GM18505 (cell line): ENCODE measurements around the gene RNASE8.
A peak's percentile ranks its signal among the peaks of the same experiment; 100 is the strongest.

Experiments
- ATAC-seq: cut with Tn5 transposase; IDR thresholded peaks from one replicate; pipeline ENCODE4 v1.9.1; 2021; ENCODE audit not compliant: unreplicated experiment
- POLR2A ChIP-seq: IDR thresholded peaks from 4 replicates; pipeline ENCODE4 v1.6.1; 2011; ENCODE audit warnings: borderline replicate concordance; ENCODE audit not compliant: insufficient read depth, insufficient read length; ENCODE audit errors: extremely low read depth

Gene RNASE8

DNA sequence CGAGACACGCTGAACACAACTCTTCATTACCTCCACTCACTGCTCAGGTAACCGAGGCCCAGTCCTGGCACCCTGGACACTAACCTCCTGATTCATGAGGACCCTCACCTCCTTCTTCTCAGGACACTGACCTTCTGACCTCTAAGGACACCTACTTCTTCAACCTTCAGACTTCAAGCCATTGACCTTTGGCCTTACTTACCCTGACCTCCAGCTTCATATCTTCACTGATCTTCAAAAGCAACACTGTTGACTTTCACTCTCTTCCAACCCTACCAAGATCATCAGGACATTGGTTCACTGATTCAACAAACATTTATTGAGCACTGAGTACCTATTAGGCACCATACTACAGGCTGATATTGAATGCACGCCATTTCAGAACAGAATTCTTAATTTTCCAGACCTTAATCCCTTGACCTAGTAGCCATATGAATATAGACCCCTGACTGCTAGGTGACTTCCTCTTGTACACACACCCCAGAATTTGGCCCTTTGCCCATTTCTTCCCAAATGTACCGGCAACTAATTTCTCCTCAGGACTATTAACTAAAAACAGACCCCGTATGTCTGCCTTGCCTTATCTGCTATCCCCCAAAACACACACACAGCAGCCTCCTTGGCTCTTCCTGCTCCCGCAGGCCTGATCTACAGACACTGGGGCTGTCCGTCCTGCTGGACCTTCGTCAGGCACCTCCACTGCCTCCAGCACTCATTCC lies 18.3 kb downstream of the RNASE8 start:
- no peak for ATAC-seq
- TF ChIP-seq POLR2A = no peak

DNA sequence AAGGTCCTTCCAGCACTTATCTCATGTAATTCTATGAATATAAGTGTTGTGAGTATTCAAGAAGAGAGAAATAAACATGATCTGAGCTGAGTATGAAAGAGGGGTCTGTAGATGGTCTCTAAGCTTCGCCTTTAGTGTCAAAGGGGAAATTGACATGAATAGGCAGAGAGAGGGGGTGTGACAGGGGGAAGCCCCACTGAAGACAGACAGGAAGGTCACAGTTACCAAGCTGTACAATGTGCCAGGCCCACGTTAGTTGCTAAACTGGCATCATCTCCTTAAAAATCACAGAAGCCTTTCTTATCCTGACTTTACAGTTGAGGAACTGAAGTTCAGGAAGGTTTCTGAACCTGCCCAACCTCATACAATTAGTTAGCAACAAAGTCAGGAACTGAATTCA lies 20.1 kb downstream of the RNASE8 start:
- ATAC-seq = no peak

DNA sequence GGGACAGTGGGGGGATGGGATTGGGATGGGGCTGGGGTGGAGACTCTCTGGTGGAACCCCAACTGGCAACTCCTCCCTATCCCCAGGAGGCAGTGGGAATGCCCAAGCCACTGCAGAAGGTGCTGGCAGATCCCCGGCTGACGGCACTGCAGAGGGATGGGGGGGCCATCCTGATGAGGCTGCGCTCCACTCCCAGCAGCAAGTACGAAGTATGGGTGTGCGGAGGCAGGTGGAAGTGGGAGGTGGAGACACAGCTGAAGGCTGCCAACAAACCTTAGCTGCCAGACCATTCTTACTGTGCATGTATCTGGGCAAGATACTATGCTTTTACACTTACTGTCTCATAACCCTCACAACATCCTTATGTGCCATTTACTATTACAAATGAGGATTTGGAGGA lies 20.7 kb downstream of the RNASE8 start:
- no peak for TF ChIP-seq POLR2A
- no peak for ATAC-seq

More for the DNA sequence above, 20.1 kb downstream of the RNASE8 start:
- no peak for TF ChIP-seq POLR2A

DNA sequence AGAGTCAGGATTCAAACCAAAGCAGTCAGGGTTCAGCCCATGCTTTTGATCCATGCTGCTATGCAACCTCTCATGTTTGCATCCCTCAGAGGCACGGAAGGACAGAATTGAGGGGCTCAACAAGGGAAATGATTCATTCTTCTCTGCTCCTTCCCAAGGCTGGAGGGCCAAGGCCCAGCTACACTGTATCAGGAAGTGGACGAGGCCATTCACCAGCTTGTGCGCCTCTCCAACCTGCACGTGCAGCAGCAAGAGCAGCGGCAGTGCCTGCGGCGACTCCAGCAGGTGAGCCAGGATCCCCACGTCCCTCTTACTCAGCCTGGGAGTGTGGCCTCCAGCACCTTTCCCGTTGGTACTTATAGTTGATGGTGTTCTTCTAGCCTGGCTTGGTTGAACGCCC lies 21.1 kb downstream of the RNASE8 start:
- no peak for ATAC-seq
- TF ChIP-seq POLR2A = no peak

DNA sequence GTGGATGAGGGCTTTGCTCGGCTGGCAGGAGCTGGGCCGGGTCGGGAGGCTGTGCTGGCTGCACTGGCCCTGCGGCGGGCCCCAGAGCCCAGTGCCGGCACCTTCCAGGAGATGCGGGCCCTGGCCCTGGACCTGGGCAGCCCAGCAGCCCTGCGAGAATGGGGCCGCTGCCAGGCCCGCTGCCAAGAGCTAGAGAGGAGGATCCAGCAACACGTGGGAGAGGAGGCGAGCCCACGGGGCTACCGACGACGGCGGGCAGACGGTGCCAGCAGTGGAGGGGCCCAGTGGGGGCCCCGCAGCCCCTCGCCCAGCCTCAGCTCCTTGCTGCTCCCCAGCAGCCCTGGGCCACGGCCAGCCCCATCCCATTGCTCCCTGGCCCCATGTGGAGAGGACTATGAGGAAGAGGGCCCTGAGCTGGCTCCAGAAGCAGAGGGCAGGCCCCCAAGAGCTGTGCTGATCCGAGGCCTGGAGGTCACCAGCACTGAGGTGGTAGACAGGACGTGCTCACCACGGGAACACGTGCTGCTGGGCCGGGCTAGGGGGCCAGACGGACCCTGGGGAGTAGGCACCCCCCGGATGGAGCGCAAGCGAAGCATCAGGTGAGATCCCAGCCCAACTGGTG lies 24.0 kb downstream of the RNASE8 start:
- no peak for TF ChIP-seq POLR2A
- ATAC-seq = no peak

DNA sequence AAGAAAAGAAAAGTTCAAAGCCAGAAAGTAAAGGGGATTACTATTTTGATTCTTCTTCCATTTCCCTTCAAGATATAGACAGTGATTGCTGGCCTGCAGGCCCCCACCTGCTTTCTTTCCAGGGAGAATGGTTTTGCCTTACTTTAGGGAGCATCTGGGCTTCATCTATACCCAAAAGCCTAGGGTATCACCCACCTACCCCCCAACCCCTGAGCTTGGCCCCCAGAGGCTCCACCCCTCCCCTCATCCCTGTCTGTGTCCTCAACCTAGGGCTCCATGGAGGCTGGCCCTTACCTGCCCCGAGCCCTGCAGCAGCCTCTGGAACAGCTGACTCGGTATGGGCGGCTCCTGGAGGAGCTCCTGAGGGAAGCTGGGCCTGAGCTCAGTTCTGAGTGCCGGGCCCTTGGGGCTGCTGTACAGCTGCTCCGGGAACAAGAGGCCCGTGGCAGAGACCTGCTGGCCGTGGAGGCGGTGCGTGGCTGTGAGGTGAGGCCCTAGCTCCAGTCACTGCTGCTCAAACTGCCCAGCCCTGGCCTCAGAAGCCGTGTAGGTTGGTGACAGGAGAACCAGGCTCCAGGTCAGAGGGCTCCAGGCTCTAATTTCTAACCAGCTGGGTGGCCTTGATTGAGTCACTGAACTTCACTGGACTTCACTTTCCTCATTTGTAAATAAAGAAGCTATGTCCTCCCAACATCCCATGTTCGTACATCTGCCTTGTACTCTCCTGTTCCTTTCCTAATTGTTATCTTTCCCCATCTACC lies 26.1 kb downstream of the RNASE8 start:
- no peak for TF ChIP-seq POLR2A
- no peak for ATAC-seq

DNA sequence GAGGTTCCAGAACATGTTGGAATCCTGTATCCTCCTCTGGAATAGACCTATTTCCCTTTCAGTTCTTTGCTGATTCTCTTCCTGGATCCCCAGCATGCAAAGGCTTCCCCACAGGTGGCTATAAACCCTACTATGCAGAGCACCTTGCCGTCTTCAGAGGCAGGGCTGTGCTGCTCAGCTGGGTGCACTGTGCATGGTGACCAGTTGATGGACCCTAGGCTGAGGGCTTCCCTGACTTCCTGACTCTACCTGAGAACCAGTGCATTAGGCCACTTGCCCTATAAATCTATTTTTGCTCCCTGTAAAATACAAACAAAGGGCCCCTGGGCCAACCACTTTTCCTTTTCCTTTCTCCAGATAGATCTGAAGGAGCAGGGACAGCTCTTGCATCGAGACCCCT lies 26.8 kb downstream of the RNASE8 start:
- TF ChIP-seq POLR2A = no peak
- no peak for ATAC-seq

DNA sequence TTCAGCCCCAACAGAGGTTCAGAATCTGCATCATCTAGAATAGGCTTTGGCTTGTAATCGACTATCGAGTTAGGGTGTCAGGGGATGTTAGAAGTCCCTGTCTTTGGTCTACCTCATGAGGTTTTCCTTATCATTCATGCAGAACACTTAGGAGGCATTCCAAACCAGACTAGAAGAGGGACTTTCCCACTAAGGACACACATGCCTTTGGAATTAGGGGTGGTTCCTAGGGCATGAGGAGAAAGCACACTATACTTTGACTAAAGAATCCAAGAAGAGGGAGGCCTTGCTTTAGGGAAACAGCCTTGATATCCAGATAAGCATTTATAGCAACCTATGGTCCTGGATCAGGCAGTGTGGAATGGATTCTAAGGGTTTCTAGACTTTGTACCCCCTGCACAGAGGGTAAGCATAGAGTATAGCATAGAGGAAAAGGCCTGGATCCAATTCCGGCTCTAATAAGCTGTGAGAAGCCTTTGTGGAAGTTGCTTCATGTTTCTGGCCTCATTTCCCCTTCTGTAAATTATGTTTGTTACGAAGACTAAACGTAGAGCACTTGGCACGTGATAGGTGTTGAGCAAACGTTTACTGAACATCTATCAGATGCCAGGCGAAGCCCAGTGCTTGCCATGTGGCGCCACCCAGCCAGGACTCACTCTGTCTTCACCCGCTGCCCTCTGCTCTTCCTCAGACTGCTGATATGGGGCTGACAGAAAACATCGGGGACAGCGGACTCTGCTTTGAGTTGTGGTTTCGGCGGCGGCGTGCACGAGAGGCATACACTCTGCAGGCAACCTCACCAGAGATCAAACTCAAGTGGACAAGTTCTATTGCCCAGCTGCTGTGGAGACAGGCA lies 27.6 kb downstream of the RNASE8 start:
- no peak for TF ChIP-seq POLR2A
- ATAC-seq = no peak

DNA sequence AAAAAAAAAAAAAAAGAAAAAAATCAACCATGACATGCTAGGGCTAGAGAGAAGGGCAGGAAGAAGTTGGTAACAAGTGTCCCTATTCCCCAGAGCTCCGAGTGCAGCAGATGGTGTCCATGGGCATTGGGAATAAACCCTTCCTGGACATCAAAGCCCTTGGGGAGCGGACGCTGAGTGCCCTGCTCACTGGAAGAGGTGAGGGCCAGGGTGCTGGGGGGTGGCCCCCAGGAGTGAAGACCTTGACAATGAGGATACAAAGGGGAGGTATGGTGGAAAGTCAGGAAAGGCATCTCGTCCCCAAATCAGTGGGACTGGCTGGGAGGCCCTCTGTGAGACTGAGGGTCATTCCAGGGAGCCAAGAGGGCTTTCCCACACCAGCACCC lies 29.3 kb downstream of the RNASE8 start:
- no peak for TF ChIP-seq POLR2A

DNA sequence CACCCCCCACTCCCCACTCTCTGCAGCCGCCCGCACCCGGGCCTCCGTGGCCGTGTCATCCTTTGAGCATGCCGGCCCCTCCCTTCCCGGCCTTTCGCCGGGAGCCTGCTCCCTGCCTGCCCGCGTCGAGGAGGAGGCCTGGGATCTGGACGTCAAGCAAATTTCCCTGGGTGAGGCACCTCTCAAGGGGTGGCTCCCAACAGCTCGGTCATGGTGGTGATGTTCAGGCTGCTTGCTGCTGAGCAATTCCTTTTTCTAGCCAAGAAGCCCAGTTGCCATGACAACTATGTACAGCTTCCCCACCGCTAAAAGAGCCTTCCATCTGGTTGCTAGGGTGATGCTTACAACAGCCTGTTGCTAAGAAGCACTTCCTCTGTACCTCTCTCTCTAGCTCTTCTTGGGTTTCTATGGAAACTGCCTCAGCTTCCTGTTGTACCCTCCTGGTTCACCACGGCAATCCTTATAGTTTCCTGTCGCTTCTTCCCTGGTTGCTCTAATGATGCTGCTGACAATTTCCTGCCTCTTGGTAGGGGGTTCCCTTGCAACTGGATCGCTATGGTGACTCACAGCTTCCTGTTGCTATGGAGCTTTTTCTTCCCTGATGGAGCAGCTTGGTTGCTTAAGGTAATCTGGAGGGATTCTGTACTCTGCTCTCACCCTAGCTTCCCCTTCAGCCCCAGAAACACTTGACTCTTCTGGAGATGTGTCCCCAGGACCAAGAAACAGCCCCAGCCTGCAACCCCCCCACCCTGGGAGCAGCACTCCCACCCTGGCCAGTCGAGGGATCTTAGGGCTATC lies 29.9 kb downstream of the RNASE8 start:
- TF ChIP-seq POLR2A = no peak
- peak; percentile 64 for ATAC-seq

More for the DNA sequence above, 29.3 kb downstream of the RNASE8 start:
- ATAC-seq = no peak

DNA sequence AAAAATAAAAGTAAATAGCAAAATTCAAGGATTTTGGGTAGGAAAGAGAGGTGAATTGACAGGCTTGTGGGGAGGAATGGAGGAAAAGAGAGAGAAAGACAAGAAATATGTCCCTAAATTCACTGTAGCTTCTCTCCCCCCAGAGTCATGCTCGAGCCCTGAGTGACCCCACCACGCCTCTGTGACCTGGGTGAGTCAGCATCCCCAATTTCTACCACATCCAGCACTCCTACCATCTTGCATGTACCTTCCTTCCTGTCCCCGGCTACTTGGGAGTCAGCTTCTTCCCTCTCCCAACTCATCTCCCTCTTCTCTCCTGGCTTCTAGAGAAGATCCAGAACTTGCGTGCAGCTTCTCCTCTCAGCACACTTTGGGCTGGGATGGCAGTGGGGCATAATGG lies 31.1 kb downstream of the RNASE8 start:
- no peak for TF ChIP-seq POLR2A
- ATAC-seq = no peak

DNA sequence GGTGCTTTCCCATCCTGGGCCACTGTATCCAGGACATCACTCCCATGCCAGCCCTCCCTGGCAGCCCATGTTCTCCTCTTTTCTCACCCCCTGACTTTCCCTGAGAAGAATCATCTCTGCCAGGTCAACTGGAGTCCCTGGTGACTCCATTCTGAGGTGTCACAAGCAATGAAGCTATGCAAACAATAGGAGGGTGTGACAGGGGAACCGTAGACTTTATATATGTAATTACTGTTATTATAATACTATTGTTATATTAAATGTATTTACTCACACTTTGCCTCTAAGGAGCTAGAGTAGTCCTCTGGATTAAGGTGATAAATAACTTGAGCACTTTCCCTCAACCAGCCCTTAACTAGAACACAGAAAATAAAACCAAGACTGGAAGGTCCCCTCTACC lies 31.6 kb downstream of the RNASE8 start:
- ATAC-seq = no peak
- no peak for TF ChIP-seq POLR2A
